Suprapubic skin (tissue), 4 donors: ENCODE data around the gene AGBL1. TPM values are rescaled to one million over a fixed set of nuclear protein-coding genes. Genes with fewer than 3 reads are reported as not detected.

Experiments
- DNase-seq, 2 donors: peaks; one replicate each; pipeline ENCODE4 v3.0.0-alpha.2; 2019; ENCODE audit warnings: low spot score in 2 of 2
- H3K27ac ChIP-seq: fragments of 200-600 bp; sonication (generic); one replicate; pipeline ENCODE4 v1.5.1; 2019
- H3K27me3 ChIP-seq: fragments of 200-600 bp; sonication (generic); one replicate; pipeline ENCODE4 v1.5.1; 2019
- H3K36me3 ChIP-seq: fragments of 200-600 bp; sonication (generic); one replicate; pipeline ENCODE4 v1.5.1; 2019
- H3K4me1 ChIP-seq: fragments of 200-600 bp; sonication (generic); one replicate; pipeline ENCODE4 v1.5.1; 2019
- H3K4me3 ChIP-seq: fragments of 200-600 bp; sonication (generic); one replicate; pipeline ENCODE4 v1.5.1; 2019; ENCODE audit warnings: mild to moderate bottlenecking
- H3K9me3 ChIP-seq: fragments of 200-600 bp; sonication (generic); one replicate; pipeline ENCODE4 v1.5.1; 2019
- CTCF ChIP-seq, 2 donors: fragments of 200-600 bp in 1 of 2; fragments of 450-650 bp in 1 of 2; sonication (generic) in 1 of 2; IDR thresholded peaks; one replicate each; pipeline ENCODE4 v1.5.1; 2016 to 2019; ENCODE audit warnings: antibody characterized with exemption in 2 of 2, mild to moderate bottlenecking in 1 of 2, moderate library complexity in 1 of 2
- EP300 ChIP-seq: sonication (generic); formaldehyde crosslinking; IDR thresholded peaks from one replicate; pipeline ENCODE4 v1.6.1; 2017; ENCODE audit warnings: antibody characterized with exemption
- POLR2A ChIP-seq, 2 donors: fragments of 450-650 bp; IDR thresholded peaks; one replicate each; pipeline ENCODE4 v1.6.1; 2017; ENCODE audit warnings: antibody characterized with exemption in 2 of 2, mild to moderate bottlenecking in 2 of 2, moderate library complexity in 2 of 2
- POLR2AphosphoS5 ChIP-seq, 3 donors: sonication (generic); formaldehyde crosslinking; IDR thresholded peaks; one replicate each; pipeline ENCODE4 v1.6.1; 2017; ENCODE audit warnings: antibody characterized with exemption in 3 of 3
- WGBS: methylation state at CpG from one replicate; pipeline ENCODE4 v1.1.5; 2018; 5-methylcytosine and 5-hydroxymethylcytosine counted together
- total RNA-seq, 4 donors: library from RNA; depleted of rRNA; stranded (reverse); fragments of >200 nt; gene quantifications; one replicate each; pipeline ENCODE4 v1.1.0, GENCODE V29; 2016

AGBL1 gene
- total RNA-seq, 4 donors from 2014 or later: 0.23 to 0.56 TPM; not detected in 2

GRCh38 chr15:86894269-86894668 is 814.6 kb downstream of the AGBL1 start:
- no peaks in the 10 kb centered on the region for H3K27me3 ChIP-seq
- H3K27ac ChIP-seq: no peak overlapping the region
- H3K9me3 ChIP-seq: no peaks in the 10 kb centered on the region
- WGBS: 64% methylated on average over 3 of the region's 3 CpGs
- TF ChIP-seq EP300 (no peak), POLR2AphosphoS5 (IDR thresholded peaks at IDR 0.05) (no peak), CTCF (IDR thresholded peaks at IDR 0.05) (no peak), POLR2A (IDR thresholded peaks at IDR 0.05) (no peak)
- no peaks in the 10 kb centered on the region for H3K4me1 ChIP-seq
- H3K4me3 ChIP-seq: no peak overlapping the region
- no peaks in the 10 kb centered on the region for H3K36me3 ChIP-seq
- DNase-seq: no peak

- WGBS: 57% methylated on average over 4 of the region's 4 CpGs
- TF ChIP-seq POLR2AphosphoS5 (IDR thresholded peaks at IDR 0.05): no peak
- TF ChIP-seq EP300: no peak
- TF ChIP-seq POLR2A (IDR thresholded peaks at IDR 0.05): no peak
- TF ChIP-seq CTCF (IDR thresholded peaks at IDR 0.05): no peak
Observed at GRCh38 chr15:86903642-86904421, 824.2 kb downstream of the AGBL1 start.

GRCh38 chr15:86905625-86906256 is 826.1 kb downstream of the AGBL1 start:
- H3K27me3 ChIP-seq: no peaks in the 10 kb centered on the region
- WGBS: 40% methylated on average over 3 of the region's 3 CpGs
- no peaks in the 10 kb centered on the region for H3K9me3 ChIP-seq

More at GRCh38 chr15:86903642-86904421, 824.2 kb downstream of the AGBL1 start:
- Histone ChIP-seq H3K27ac (no peak overlapping the region), H3K36me3 (no peaks in the 10 kb centered on the region), H3K27me3 (no peaks in the 10 kb centered on the region), H3K4me3 (no peak overlapping the region), H3K4me1 (no peaks in the 10 kb centered on the region), H3K9me3 (no peaks in the 10 kb centered on the region)
- no peak for DNase-seq

GRCh38 chr15:86906376-86906775 is 826.7 kb downstream of the AGBL1 start:
- Histone ChIP-seq H3K4me1 (no peaks in the 10 kb centered on the region), H3K9me3 (no peaks in the 10 kb centered on the region), H3K36me3 (no peaks in the 10 kb centered on the region), H3K4me3 (no peak overlapping the region), H3K27ac (no peak overlapping the region), H3K27me3 (no peaks in the 10 kb centered on the region)
- TF ChIP-seq EP300 (no peak), POLR2AphosphoS5 (IDR thresholded peaks at IDR 0.05) (no peak), POLR2A (IDR thresholded peaks at IDR 0.05) (no peak), CTCF (IDR thresholded peaks at IDR 0.05) (no peak)
- DNase-seq: no peak
- WGBS: 23% methylated on average over 2 of the region's 2 CpGs

More at GRCh38 chr15:86905625-86906256, 826.1 kb downstream of the AGBL1 start:
- Histone ChIP-seq H3K4me3 (no peak overlapping the region), H3K4me1 (no peaks in the 10 kb centered on the region), H3K27ac (no peak overlapping the region), H3K36me3 (no peaks in the 10 kb centered on the region)
- TF ChIP-seq CTCF (IDR thresholded peaks at IDR 0.05): no peak
- TF ChIP-seq POLR2AphosphoS5 (IDR thresholded peaks at IDR 0.05): no peak
- TF ChIP-seq POLR2A (IDR thresholded peaks at IDR 0.05): no peak
- TF ChIP-seq EP300: no peak
- no peak for DNase-seq

- no peak overlapping the region for H3K27ac ChIP-seq
- H3K9me3 ChIP-seq: no peaks in the 10 kb centered on the region
- H3K4me1 ChIP-seq: no peaks in the 10 kb centered on the region
- no peaks in the 10 kb centered on the region for H3K27me3 ChIP-seq
- no peaks in the 10 kb centered on the region for H3K36me3 ChIP-seq
- WGBS: 77% methylated on average over 5 of the region's 5 CpGs
- TF ChIP-seq CTCF (IDR thresholded peaks at IDR 0.05): no peak
- no peak for TF ChIP-seq POLR2A (IDR thresholded peaks at IDR 0.05)
- TF ChIP-seq EP300: no peak
- no peak for TF ChIP-seq POLR2AphosphoS5 (IDR thresholded peaks at IDR 0.05)
- DNase-seq: no peak
- no peak overlapping the region for H3K4me3 ChIP-seq
Observed at GRCh38 chr15:86911022-86911421, 831.4 kb downstream of the AGBL1 start.
